OCI-LY1 (cell line): ENCODE measurements around the gene DAZAP1.

Experiments used
- H2AFZ ChIP-seq: fragments of 200-600 bp; sonication (generic), shearing (Covaris generic); 2 replicates; pipeline ENCODE4 v1.6.0; 2014; ENCODE audit warnings: antibody characterized with exemption, mild to moderate bottlenecking, low read length
- H3F3A ChIP-seq: fragments of 200-600 bp; sonication (generic), shearing (Covaris generic); 2 replicates; pipeline ENCODE4 v1.6.0; 2014; ENCODE audit warnings: mild to moderate bottlenecking, antibody characterized with exemption, low read length, moderate library complexity; ENCODE audit not compliant: insufficient read depth
- H3K27ac ChIP-seq: fragments of 200-600 bp; sonication (generic); 2 replicates; pipeline ENCODE4 v1.5.1; 2014; ENCODE audit warnings: low read length, mixed run types, mild to moderate bottlenecking, low read depth; ENCODE audit not compliant: poor library complexity, severe bottlenecking
- H3K27me3 ChIP-seq: fragments of 200-600 bp; sonication (generic); 2 replicates; pipeline ENCODE4 v1.6.0; 2014; ENCODE audit warnings: antibody characterized with exemption, mild to moderate bottlenecking, low read length, moderate library complexity; ENCODE audit not compliant: insufficient read depth
- H3K36me3 ChIP-seq: fragments of 200-600 bp; sonication (generic); 2 replicates; pipeline ENCODE4 v1.6.1; 2014; ENCODE audit warnings: mild to moderate bottlenecking, antibody characterized with exemption, low read length, moderate library complexity, mixed read lengths; ENCODE audit not compliant: insufficient read depth
- H3K4me1 ChIP-seq: fragments of 200-600 bp; sonication (generic); 2 replicates; pipeline ENCODE4 v1.5.1; 2014; ENCODE audit warnings: mild to moderate bottlenecking, low read length, moderate library complexity; ENCODE audit not compliant: insufficient read depth, severe bottlenecking
- H3K4me2 ChIP-seq: fragments of 200-600 bp; sonication (generic), shearing (Covaris generic); 2 replicates; pipeline ENCODE4 v1.6.1; 2014; ENCODE audit warnings: low read length
- H3K4me3 ChIP-seq: fragments of 200-600 bp; sonication (generic); 2 replicates; pipeline ENCODE4 v1.5.1; 2014; ENCODE audit warnings: low read length, low read depth, mild to moderate bottlenecking, mixed read lengths; ENCODE audit not compliant: poor library complexity, severe bottlenecking
- H3K79me2 ChIP-seq: fragments of 200-600 bp; shearing (Covaris generic); 2 replicates; pipeline ENCODE4 v1.6.1; 2016; ENCODE audit warnings: mixed run types, low read length, mixed read lengths; ENCODE audit not compliant: insufficient read depth
- H3K9ac ChIP-seq: fragments of 200-600 bp; sonication (generic), shearing (Covaris generic); 2 replicates; pipeline ENCODE4 v1.6.1; 2014; ENCODE audit warnings: mild to moderate bottlenecking, low read length, mixed read lengths
- H3K9me2 ChIP-seq: fragments of 200-600 bp; sonication (generic), shearing (Covaris generic); 2 replicates; pipeline ENCODE4 v1.6.1; 2014; ENCODE audit warnings: low read depth, mild to moderate bottlenecking, low read length, mixed read lengths
- H3K9me3 ChIP-seq: fragments of 200-600 bp; shearing (Covaris generic); 2 replicates; pipeline ENCODE4 v1.6.1; 2014; ENCODE audit warnings: low read length, mixed read lengths
- H4K20me1 ChIP-seq: fragments of 200-600 bp; sonication (generic), shearing (Covaris generic); 2 replicates; pipeline ENCODE4 v1.6.0; 2016; ENCODE audit warnings: mild to moderate bottlenecking, low read length; ENCODE audit not compliant: insufficient read depth
- EZH2 ChIP-seq: fragments of 200-600 bp; sonication (generic), shearing (Covaris generic); IDR thresholded peaks from 2 replicates; pipeline ENCODE4 v1.8.0; 2017; ENCODE audit warnings: borderline replicate concordance, mixed run types, mild to moderate bottlenecking, antibody characterized with exemption, low read length, moderate library complexity, mixed read lengths
- TF ChIP-seq, protein P1 (sequence below): fragments of 200-600 bp; sonication (generic), shearing (Covaris generic); IDR thresholded peaks from 2 replicates; pipeline ENCODE4 v1.5.1; 2017; ENCODE audit warnings: mild to moderate bottlenecking, antibody characterized with exemption, low read length, moderate library complexity, mixed read lengths

DAZAP1 gene

DNA sequence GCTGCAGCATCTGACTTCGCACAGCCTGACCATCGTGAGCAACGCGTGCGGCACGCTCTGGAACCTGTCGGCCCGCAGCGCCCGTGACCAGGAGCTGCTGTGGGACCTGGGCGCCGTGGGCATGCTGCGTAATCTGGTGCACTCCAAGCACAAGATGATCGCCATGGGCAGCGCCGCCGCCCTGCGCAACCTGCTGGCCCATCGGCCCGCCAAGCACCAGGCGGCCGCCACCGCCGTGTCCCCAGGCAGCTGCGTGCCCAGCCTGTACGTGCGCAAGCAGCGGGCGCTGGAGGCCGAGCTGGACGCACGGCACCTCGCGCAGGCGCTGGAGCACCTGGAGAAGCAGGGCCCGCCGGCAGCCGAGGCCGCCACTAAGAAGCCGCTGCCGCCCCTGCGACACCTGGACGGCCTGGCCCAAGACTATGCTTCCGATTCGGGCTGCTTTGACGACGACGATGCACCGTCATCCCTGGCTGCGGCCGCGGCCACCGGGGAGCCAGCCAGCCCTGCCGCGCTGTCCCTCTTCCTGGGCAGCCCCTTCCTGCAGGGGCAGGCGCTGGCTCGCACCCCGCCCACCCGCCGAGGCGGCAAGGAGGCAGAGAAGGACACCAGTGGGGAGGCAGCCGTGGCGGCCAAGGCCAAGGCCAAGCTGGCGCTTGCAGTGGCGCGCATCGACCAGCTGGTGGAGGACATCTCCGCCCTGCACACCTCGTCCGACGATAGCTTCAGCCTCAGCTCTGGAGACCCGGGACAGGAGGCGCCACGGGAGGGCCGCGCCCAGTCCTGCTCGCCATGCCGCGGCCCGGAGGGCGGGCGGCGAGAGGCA is 58.0 kb downstream of the DAZAP1 start:
- Histone ChIP-seq H3K27ac (no peak overlapping the region), H3K27me3 (0 out of 2 replicates have a peak, but pooled peaks cover 4% of the 10 kb centered on the region), H3K4me3 (no peak overlapping the region), H3K9ac (no peak overlapping the region), H3K79me2 (no peaks in the 10 kb centered on the region), H3K4me2 (no peak overlapping the region), H3K9me2 (no peaks in the 10 kb centered on the region), H4K20me1 (no peaks in the 10 kb centered on the region), H2AFZ (no peak overlapping the region), H3K36me3 (no peaks in the 10 kb centered on the region), H3K4me1 (peaks cover 1% of the 10 kb centered on the region), H3K9me3 (no peaks in the 10 kb centered on the region), H3F3A (no peaks in the 10 kb centered on the region)
- no peak for TF ChIP-seq EZH2
- TF ChIP-seq, protein P1, sequence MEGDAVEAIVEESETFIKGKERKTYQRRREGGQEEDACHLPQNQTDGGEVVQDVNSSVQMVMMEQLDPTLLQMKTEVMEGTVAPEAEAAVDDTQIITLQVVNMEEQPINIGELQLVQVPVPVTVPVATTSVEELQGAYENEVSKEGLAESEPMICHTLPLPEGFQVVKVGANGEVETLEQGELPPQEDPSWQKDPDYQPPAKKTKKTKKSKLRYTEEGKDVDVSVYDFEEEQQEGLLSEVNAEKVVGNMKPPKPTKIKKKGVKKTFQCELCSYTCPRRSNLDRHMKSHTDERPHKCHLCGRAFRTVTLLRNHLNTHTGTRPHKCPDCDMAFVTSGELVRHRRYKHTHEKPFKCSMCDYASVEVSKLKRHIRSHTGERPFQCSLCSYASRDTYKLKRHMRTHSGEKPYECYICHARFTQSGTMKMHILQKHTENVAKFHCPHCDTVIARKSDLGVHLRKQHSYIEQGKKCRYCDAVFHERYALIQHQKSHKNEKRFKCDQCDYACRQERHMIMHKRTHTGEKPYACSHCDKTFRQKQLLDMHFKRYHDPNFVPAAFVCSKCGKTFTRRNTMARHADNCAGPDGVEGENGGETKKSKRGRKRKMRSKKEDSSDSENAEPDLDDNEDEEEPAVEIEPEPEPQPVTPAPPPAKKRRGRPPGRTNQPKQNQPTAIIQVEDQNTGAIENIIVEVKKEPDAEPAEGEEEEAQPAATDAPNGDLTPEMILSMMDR = no peak

- Histone ChIP-seq H2AFZ (no peak overlapping the region), H3K36me3 (no peaks in the 10 kb centered on the region), H4K20me1 (no peaks in the 10 kb centered on the region), H3K27me3 (0 out of 2 replicates have a peak, but pooled peaks cover 4% of the 10 kb centered on the region), H3K4me2 (no peak overlapping the region), H3K4me1 (peaks cover 8% of the 10 kb centered on the region), H3K27ac (no peak overlapping the region), H3K9me2 (no peaks in the 10 kb centered on the region), H3K4me3 (no peak overlapping the region), H3K9me3 (no peaks in the 10 kb centered on the region), H3K9ac (no peak overlapping the region), H3K79me2 (no peaks in the 10 kb centered on the region), H3F3A (no peaks in the 10 kb centered on the region)
- TF ChIP-seq, protein P1 = no peak
Observed at GRCh38 chr19:1466018-1466460, 58.7 kb downstream of the DAZAP1 start.

DNA sequence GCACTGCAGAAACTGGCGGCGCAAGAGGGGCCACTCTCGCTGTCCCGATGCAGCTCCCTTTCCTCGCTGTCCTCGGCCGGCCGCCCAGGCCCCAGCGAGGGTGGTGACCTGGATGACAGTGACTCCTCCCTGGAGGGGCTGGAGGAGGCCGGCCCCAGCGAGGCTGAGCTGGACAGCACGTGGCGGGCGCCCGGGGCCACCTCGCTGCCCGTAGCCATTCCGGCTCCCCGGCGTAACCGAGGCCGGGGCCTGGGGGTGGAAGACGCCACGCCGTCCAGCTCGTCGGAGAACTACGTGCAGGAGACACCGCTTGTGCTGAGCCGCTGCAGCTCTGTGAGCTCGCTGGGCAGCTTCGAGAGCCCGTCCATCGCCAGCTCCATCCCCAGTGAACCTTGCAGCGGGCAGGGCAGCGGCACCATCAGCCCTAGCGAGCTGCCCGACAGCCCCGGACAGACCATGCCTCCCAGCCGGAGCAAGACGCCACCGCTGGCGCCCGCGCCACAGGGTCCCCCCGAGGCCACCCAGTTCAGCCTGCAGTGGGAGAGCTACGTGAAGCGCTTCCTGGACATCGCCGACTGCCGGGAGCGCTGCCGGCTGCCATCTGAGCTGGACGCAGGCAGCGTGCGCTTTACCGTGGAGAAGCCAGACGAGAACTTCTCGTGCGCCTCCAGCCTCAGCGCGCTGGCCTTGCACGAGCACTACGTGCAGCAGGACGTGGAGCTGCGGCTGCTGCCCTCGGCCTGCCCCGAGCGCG is 59.3 kb downstream of the DAZAP1 start:
- no peaks in the 10 kb centered on the region for H4K20me1 ChIP-seq
- H3K9me2 ChIP-seq = no peaks in the 10 kb centered on the region
- no peak overlapping the region for H3K4me3 ChIP-seq
- no peaks in the 10 kb centered on the region for H3K9me3 ChIP-seq
- TF ChIP-seq, protein P1 = no peak
- TF ChIP-seq EZH2 = no peak
- no peak overlapping the region for H3K27ac ChIP-seq
- H3K9ac ChIP-seq = no peak overlapping the region
- peaks cover 4% of the 10 kb centered on the region; the same call in 1 of the 2 replicates for H3K27me3 ChIP-seq
- no peaks in the 10 kb centered on the region for H3K36me3 ChIP-seq
- no peak overlapping the region for H3K4me2 ChIP-seq
- H3K79me2 ChIP-seq = no peaks in the 10 kb centered on the region
- no peaks in the 10 kb centered on the region for H3F3A ChIP-seq
- peaks cover 11% of the 10 kb centered on the region for H3K4me1 ChIP-seq
- no peak overlapping the region for H2AFZ ChIP-seq
